ENCODE measurements around the gene KIF4A. TPM values are rescaled to one million over a fixed set of nuclear protein-coding genes. Genes with fewer than 3 reads are reported as not detected.
A peak's percentile ranks its signal among the peaks of the same experiment; 100 is the strongest.

KIF4A gene
- total RNA-seq, 1 donor from 2014 or later = 3.0 TPM

GRCh38 chrX:70466968-70467367 lies 177.1 kb downstream of the KIF4A start:
- Mint-ChIP-seq H3K27ac (ENCODE audit: unreplicated experiment) (no peak overlapping the region), H3K4me1 (ENCODE audit: low read depth, unreplicated experiment) (peaks cover 10% of the 10 kb centered on the region), H3K27me3 (ENCODE audit: low read depth, unreplicated experiment) (no peaks in the 10 kb centered on the region), H3K4me3 (ENCODE audit: unreplicated experiment) (no peak overlapping the region), H3K36me3 (ENCODE audit: low read depth, unreplicated experiment) (no peaks in the 10 kb centered on the region), H3K9me3 (ENCODE audit: unreplicated experiment) (no peaks in the 10 kb centered on the region)
- Histone ChIP-seq H3K4me3 (ENCODE audit: insufficient read depth, low read depth, low read length) (no peak overlapping the region), H3K36me3 (ENCODE audit: insufficient read depth, low read length) (no peaks in the 10 kb centered on the region), H3K9me3 (ENCODE audit: insufficient read depth, low read depth, low read length) (no peaks in the 10 kb centered on the region), H3K79me2 (ENCODE audit: insufficient read depth, low read length) (no peaks in the 10 kb centered on the region), H4K20me1 (ENCODE audit: insufficient read depth, low read length) (no peaks in the 10 kb centered on the region), H3K27me3 (ENCODE audit: insufficient read depth, low read length) (no peaks in the 10 kb centered on the region), H2AFZ (ENCODE audit: low read depth, low read length) (no peak overlapping the region), H3K4me2 (ENCODE audit: low read length) (no peak overlapping the region), H3K27ac (ENCODE audit: low read depth, low read length) (no peak overlapping the region), H3K4me1 (ENCODE audit: insufficient read depth, low read length) (peaks cover 4% of the 10 kb centered on the region), H3K9ac (ENCODE audit: low read length) (no peak overlapping the region)
- FAIRE-seq = no peak
- no peak for TF ChIP-seq CTCF (IDR thresholded peaks at IDR 0.05; ENCODE audit: insufficient read depth, low read depth, low read length)
- no peak for TF ChIP-seq EZH2 (IDR thresholded peaks at IDR 0.05; ENCODE audit: insufficient read depth, low read length)
- DNase-seq (ENCODE audit: low read depth) = no peak

GRCh38 chrX:70468709-70469108 lies 178.8 kb downstream of the KIF4A start:
- DNase-seq (ENCODE audit: low read depth) = no peak
- FAIRE-seq = peak; percentile 41
- Mint-ChIP-seq H3K36me3 (ENCODE audit: low read depth, unreplicated experiment) (no peaks in the 10 kb centered on the region), H3K27me3 (ENCODE audit: low read depth, unreplicated experiment) (no peaks in the 10 kb centered on the region), H3K9me3 (ENCODE audit: unreplicated experiment) (no peaks in the 10 kb centered on the region), H3K27ac (ENCODE audit: unreplicated experiment) (no peak overlapping the region), H3K4me3 (ENCODE audit: unreplicated experiment) (no peak overlapping the region), H3K4me1 (ENCODE audit: low read depth, unreplicated experiment) (peaks cover 10% of the 10 kb centered on the region)
- no peak overlapping the region for H3K9ac ChIP-seq (ENCODE audit: low read length)
- no peaks in the 10 kb centered on the region for H3K9me3 ChIP-seq (ENCODE audit: insufficient read depth, low read depth, low read length)
- TF ChIP-seq EZH2 (IDR thresholded peaks at IDR 0.05; ENCODE audit: insufficient read depth, low read length) = no peak
- no peak for TF ChIP-seq CTCF (IDR thresholded peaks at IDR 0.05; ENCODE audit: insufficient read depth, low read depth, low read length)
- no peak overlapping the region for H3K4me2 ChIP-seq (ENCODE audit: low read length)
- no peaks in the 10 kb centered on the region for H3K79me2 ChIP-seq (ENCODE audit: insufficient read depth, low read length)
- H3K27ac ChIP-seq (ENCODE audit: low read depth, low read length) = no peak overlapping the region
- H3K36me3 ChIP-seq (ENCODE audit: insufficient read depth, low read length) = no peaks in the 10 kb centered on the region
- H3K4me3 ChIP-seq (ENCODE audit: insufficient read depth, low read depth, low read length) = no peak overlapping the region
- H3K27me3 ChIP-seq (ENCODE audit: insufficient read depth, low read length) = no peaks in the 10 kb centered on the region
- peaks cover 4% of the 10 kb centered on the region for H3K4me1 ChIP-seq (ENCODE audit: insufficient read depth, low read length)
- H4K20me1 ChIP-seq (ENCODE audit: insufficient read depth, low read length) = no peaks in the 10 kb centered on the region
- no peak overlapping the region for H2AFZ ChIP-seq (ENCODE audit: low read depth, low read length)

Other genes with a start within 250 kb of the KIF4A start
- not detected in 2 replicates for gene AWAT2, start 240.2 kb upstream of the KIF4A start, total RNA-seq
- gene OTUD6A, start 227.6 kb upstream of the KIF4A start, total RNA-seq = not detected in 2 replicates
- gene IGBP1, start 156.7 kb upstream of the KIF4A start, total RNA-seq = 38.2 and 41.1 TPM in 2 replicates
- not detected in 2 replicates for gene DGAT2L6, start 112.6 kb upstream of the KIF4A start, total RNA-seq
- gene AWAT1, start 55.4 kb upstream of the KIF4A start, total RNA-seq = not detected in 2 replicates
- 0.18 TPM in 1 of 2 replicates, not detected in the other for gene P2RY4, start 29.9 kb upstream of the KIF4A start, total RNA-seq
- not detected in 2 replicates for gene ARR3, start 21.8 kb upstream of the KIF4A start, total RNA-seq
- gene RAB41, start 7.9 kb upstream of the KIF4A start, total RNA-seq = not detected in 2 replicates
- 47.4 and 48.9 TPM in 2 replicates for gene PDZD11, start 177 bp upstream of the KIF4A start, total RNA-seq
- gene GDPD2, start 133.2 kb downstream of the KIF4A start, total RNA-seq = not detected in 2 replicates
- gene DLG3, start 154.7 kb downstream of the KIF4A start, total RNA-seq = 14.5 and 15.2 TPM in 2 replicates

All from astrocyte (in vitro differentiated cells and primary cell).